ENCODE measurements around the gene ZC2HC1B. TPM values are rescaled to one million over a fixed set of nuclear protein-coding genes. Genes with fewer than 3 reads are reported as not detected.

The ZC2HC1B gene
- total RNA-seq, 2 experiments from 2014 or later, result not detected

DNA sequence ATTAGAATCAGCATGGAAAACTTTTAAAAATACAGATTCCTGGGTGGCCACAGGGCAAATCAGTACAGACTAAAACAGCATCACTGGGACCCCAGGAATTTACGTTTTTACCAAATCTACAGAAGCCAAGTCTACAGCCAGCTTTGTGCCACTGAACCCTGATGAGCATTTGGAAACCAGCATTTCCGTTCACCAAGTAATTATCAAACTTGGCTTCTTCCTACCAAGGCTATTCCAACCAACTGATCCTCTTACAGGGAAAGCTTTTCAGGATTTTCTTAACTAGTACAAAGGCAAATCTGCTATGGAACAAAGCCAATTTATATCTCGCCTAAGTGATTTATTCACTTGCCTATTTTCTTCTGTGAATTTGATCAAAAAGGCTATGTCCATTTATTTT lies 96.8 kb downstream of the ZC2HC1B start:
- Mint-ChIP-seq H3K9me3 (no peaks in the 10 kb centered on the region), H3K36me3 (ENCODE audit: low read depth) (no peaks in the 10 kb centered on the region), H3K27ac (no peak overlapping the region), H3K4me3 (no peak overlapping the region), H3K4me1 (ENCODE audit: low read depth) (no peaks in the 10 kb centered on the region), H3K27me3 (no peaks in the 10 kb centered on the region)
- ChIA-PET POLR2A (no interaction called here), CTCF (no interaction called here)
- no peaks in the 10 kb centered on the region for H3K9me3 ChIP-seq (ENCODE audit: control insufficient read depth in 1 of 2, insufficient read depth in 1 of 2, low read length in 2 of 2)
- DNase-seq (no peak), ATAC-seq (ENCODE audit: poor library complexity) (no peak)
- intact Hi-C loops (cut with DNase I, micrococcal nuclease), result no loop called here
- no peak overlapping the region for H3K27ac ChIP-seq (ENCODE audit: low read depth in 1 of 2, low read length in 2 of 2)
- H3K4me3 ChIP-seq (ENCODE audit: low read length), result no peak overlapping the region
- no peaks in the 10 kb centered on the region for H3K27me3 ChIP-seq (ENCODE audit: control insufficient read depth in 1 of 2, insufficient read depth in 2 of 2, low read length in 2 of 2)
- H3K4me1 ChIP-seq (ENCODE audit: insufficient read depth, low read length), result no peaks in the 10 kb centered on the region
- H3K36me3 ChIP-seq (ENCODE audit: insufficient read depth, low read length), result no peaks in the 10 kb centered on the region
- no peak for TF ChIP-seq CTCF (IDR thresholded peaks at IDR 0.05)

DNA sequence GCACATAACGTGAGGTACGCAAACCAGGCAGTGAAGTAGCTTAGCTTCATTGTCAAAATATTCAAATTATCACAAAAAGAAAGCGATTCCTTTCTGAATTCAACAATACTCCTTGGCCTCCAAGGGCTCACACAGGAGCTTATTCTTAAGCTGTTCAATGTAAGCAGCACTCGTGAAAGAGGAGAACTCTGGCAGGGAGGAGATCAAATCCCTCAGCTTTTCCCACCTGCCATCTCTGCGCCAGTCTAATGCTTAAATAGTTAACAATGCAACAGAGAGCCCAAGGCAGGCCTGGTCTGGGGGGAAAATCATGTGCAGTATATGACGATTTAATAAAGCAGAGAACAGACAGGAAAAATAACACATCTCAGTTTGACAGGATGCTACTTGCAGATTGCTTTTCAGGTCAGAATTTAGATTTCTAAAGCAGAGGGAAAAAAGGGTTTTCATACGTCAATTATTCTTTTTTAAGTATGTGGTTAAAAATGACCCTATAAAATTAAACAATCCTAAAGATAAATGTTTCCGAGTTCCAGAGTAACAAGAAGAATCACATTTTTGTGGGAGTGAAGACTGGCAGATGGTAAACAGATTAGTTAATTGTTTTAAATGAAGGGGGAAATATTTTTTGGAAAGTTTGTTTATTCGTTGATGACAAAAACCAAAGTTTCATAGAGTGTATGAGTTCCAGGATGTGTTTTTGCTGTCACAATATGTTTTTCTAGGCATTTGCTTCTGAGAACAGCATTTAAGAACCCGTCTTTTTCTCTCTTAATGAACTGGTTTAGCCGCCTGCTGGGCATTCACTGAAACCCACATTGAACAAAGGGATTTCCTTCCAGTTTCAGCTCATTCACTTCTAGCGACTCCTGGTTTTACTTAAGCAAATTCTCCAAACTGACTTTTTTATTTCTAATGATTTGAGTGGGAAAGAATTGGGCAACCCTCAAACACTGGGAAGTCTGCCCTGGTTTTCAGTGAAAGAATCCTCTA lies 97.9 kb downstream of the ZC2HC1B start:
- Mint-ChIP-seq H3K4me1 (ENCODE audit: low read depth) (no peaks in the 10 kb centered on the region), H3K27ac (no peak overlapping the region), H3K36me3 (ENCODE audit: low read depth) (no peaks in the 10 kb centered on the region), H3K4me3 (no peak overlapping the region), H3K9me3 (no peaks in the 10 kb centered on the region), H3K27me3 (no peaks in the 10 kb centered on the region)
- POLR2A ChIA-PET, result no interaction called here
- no peak overlapping the region for H3K4me3 ChIP-seq (ENCODE audit: low read length)
- CTCF ChIA-PET, result no interaction called here
- no peaks in the 10 kb centered on the region for H3K9me3 ChIP-seq (ENCODE audit: control insufficient read depth in 1 of 2, insufficient read depth in 1 of 2, low read length in 2 of 2)
- ATAC-seq (ENCODE audit: poor library complexity) (no peak), DNase-seq (no peak)
- no peak for TF ChIP-seq CTCF (IDR thresholded peaks at IDR 0.05)
- no peaks in the 10 kb centered on the region for H3K4me1 ChIP-seq (ENCODE audit: insufficient read depth, low read length)
- intact Hi-C loops (cut with DNase I, micrococcal nuclease), result no loop called here
- H3K27ac ChIP-seq (ENCODE audit: low read depth in 1 of 2, low read length in 2 of 2), result no peak overlapping the region
- H3K27me3 ChIP-seq (ENCODE audit: control insufficient read depth in 1 of 2, insufficient read depth in 2 of 2, low read length in 2 of 2), result no peaks in the 10 kb centered on the region
- H3K36me3 ChIP-seq (ENCODE audit: insufficient read depth, low read length), result no peaks in the 10 kb centered on the region

GRCh38 chr6:143963158-143963919 lies 99.1 kb downstream of the ZC2HC1B start:
- Histone ChIP-seq H3K4me3 (ENCODE audit: low read length) (no peak overlapping the region), H3K36me3 (ENCODE audit: insufficient read depth, low read length) (no peaks in the 10 kb centered on the region), H3K9me3 (ENCODE audit: control insufficient read depth in 1 of 2, insufficient read depth in 1 of 2, low read length in 2 of 2) (no peaks in the 10 kb centered on the region), H3K27ac (ENCODE audit: low read depth in 1 of 2, low read length in 2 of 2) (no peak overlapping the region), H3K27me3 (ENCODE audit: control insufficient read depth in 1 of 2, insufficient read depth in 2 of 2, low read length in 2 of 2) (no peaks in the 10 kb centered on the region), H3K4me1 (ENCODE audit: insufficient read depth, low read length) (no peaks in the 10 kb centered on the region)
- Mint-ChIP-seq H3K4me1 (ENCODE audit: low read depth) (no peaks in the 10 kb centered on the region), H3K4me3 (no peak overlapping the region), H3K27ac (no peak overlapping the region), H3K9me3 (no peaks in the 10 kb centered on the region), H3K27me3 (no peaks in the 10 kb centered on the region), H3K36me3 (ENCODE audit: low read depth) (no peaks in the 10 kb centered on the region)
- DNase-seq (no peak), ATAC-seq (ENCODE audit: poor library complexity) (no peak)
- intact Hi-C loops (cut with DNase I, micrococcal nuclease), result no loop called here
- ChIA-PET CTCF (no interaction called here), POLR2A (no interaction called here)
- no peak for TF ChIP-seq CTCF (IDR thresholded peaks at IDR 0.05)
